ENCODE measurements around the gene OR13D1.

OR13D1 gene

DNA sequence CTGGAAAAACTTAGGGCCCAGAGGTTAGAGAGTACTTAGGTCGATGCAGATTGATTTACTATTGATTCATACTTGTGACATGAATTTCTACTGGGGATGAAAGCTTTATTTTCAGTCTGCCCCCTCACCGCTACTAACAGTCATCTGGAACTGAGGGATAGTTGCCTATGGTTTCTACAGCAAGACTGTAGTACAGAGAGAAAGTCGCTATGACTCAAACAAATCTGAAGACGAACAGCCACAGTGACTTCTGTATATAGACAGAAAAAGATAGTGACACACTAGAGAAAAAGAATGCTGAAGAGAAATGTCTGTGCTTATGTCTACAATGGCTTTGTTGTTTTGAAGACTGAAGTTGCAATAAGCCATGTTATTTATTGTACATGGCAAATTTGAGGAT lies 17.3 kb downstream of the OR13D1 start:
- TF ChIP-seq CTCF (IDR thresholded peaks at IDR 0.05; ENCODE audit: low read depth, low read length) = no peak
- no peaks in the 10 kb centered on the region for H3K36me3 ChIP-seq
- H3K4me1 ChIP-seq = no peaks in the 10 kb centered on the region
- DNase-seq = no peak
- H3K9me3 ChIP-seq = no peaks in the 10 kb centered on the region
- H3K4me3 ChIP-seq (ENCODE audit: low read depth, low read length) = no peak overlapping the region
- H3K27me3 ChIP-seq = no peaks in the 10 kb centered on the region

GRCh38 chr9:104725014-104725413 lies 30.7 kb downstream of the OR13D1 start:
- peak; percentile 19 for DNase-seq
- peaks cover 4% of the 10 kb centered on the region; the same call in 1 of the 2 replicates for H3K27me3 ChIP-seq
- no peaks in the 10 kb centered on the region for H3K9me3 ChIP-seq
- H3K4me1 ChIP-seq = no peaks in the 10 kb centered on the region
- H3K4me3 ChIP-seq (ENCODE audit: low read depth, low read length) = no peak overlapping the region
- no peak for TF ChIP-seq CTCF (IDR thresholded peaks at IDR 0.05; ENCODE audit: low read depth, low read length)
- no peaks in the 10 kb centered on the region for H3K36me3 ChIP-seq

DNA sequence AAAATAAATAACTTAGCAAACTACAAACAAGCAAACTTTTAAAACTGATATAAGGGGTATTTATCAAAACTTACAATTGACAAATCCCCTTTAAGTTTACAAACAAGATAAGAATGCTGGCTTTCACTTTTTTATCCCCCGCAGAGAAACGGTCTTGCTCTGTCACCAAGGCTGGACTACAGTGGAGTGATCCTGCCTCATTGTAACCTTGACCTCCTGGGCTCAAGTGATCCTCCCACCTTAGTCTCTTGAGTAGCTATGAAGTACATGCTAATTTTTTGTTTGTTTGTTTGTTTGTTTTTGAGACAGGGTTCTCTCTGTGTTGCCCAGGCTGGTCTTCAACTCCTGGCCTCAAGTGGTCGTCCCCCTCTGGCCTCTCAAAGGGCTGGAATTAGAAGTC lies 44.1 kb downstream of the OR13D1 start:
- Histone ChIP-seq H3K27me3 (0 out of 2 replicates have a peak, but pooled peaks cover 4% of the 10 kb centered on the region), H3K9me3 (no peaks in the 10 kb centered on the region), H3K36me3 (no peaks in the 10 kb centered on the region), H3K4me1 (no peaks in the 10 kb centered on the region), H3K4me3 (ENCODE audit: low read depth, low read length) (no peak overlapping the region)
- no peak for TF ChIP-seq CTCF (IDR thresholded peaks at IDR 0.05; ENCODE audit: low read depth, low read length)
- DNase-seq = no peak

GRCh38 chr9:104740621-104741020 lies 46.3 kb downstream of the OR13D1 start:
- no peak for TF ChIP-seq CTCF (IDR thresholded peaks at IDR 0.05; ENCODE audit: low read depth, low read length)
- Histone ChIP-seq H3K27me3 (0 out of 2 replicates have a peak, but pooled peaks cover 4% of the 10 kb centered on the region), H3K36me3 (no peaks in the 10 kb centered on the region), H3K9me3 (no peaks in the 10 kb centered on the region), H3K4me1 (no peaks in the 10 kb centered on the region), H3K4me3 (ENCODE audit: low read depth, low read length) (no peak overlapping the region)
- DNase-seq = no peak

GRCh38 chr9:104743376-104743985 lies 49.2 kb downstream of the OR13D1 start:
- Histone ChIP-seq H3K4me1 (no peaks in the 10 kb centered on the region), H3K4me3 (ENCODE audit: low read depth, low read length) (no peak overlapping the region), H3K36me3 (no peaks in the 10 kb centered on the region), H3K9me3 (no peaks in the 10 kb centered on the region), H3K27me3 (0 out of 2 replicates have a peak, but pooled peaks cover 4% of the 10 kb centered on the region)
- DNase-seq = peak; percentile 29
- TF ChIP-seq CTCF (IDR thresholded peaks at IDR 0.05; ENCODE audit: low read depth, low read length) = peak; percentile 75

All from BE2C (cell line).